Thoracic aorta (tissue), 2 donors: ENCODE results near the gene ST6GALNAC5. TPM values are rescaled to one million over a fixed set of nuclear protein-coding genes. Genes with fewer than 3 reads are reported as not detected.

Experiments used
- ATAC-seq: fragments of 150-250 bp; one replicate; pipeline ENCODE4 v1.8.0; 2017; ENCODE audit warnings: low read depth; ENCODE audit not compliant: insufficient number of reproducible peaks, low FRiP score
- DNase-seq: peaks from one replicate; pipeline ENCODE4 v3.0.0-alpha.2; 2020; ENCODE audit warnings: low spot score
- H3K27ac ChIP-seq, 2 donors: fragments of 200-600 bp; sonication (generic); 1 replicate in 1 of 2; 2 replicates in 1 of 2; pipeline ENCODE4 v1.5.1; 2016; ENCODE audit warnings: mild to moderate bottlenecking in 2 of 2, moderate library complexity in 2 of 2
- H3K27me3 ChIP-seq: fragments of 200-600 bp; sonication (generic); replicated peaks from 2 replicates; pipeline ENCODE4 v1.6.0; 2016; ENCODE audit warnings: mild to moderate bottlenecking; ENCODE audit not compliant: insufficient read depth
- H3K36me3 ChIP-seq: fragments of 200-600 bp; sonication (generic); one replicate; pipeline ENCODE4 v1.5.1; 2016
- H3K4me1 ChIP-seq, 2 donors: fragments of 200-600 bp; sonication (generic); 1 replicate in 1 of 2; 2 replicates in 1 of 2; pipeline versions ENCODE4 v1.5.1 to v1.6.0; 2016; ENCODE audit warnings: low read depth in 2 of 2, mild to moderate bottlenecking in 1 of 2; ENCODE audit not compliant: control insufficient read depth in 1 of 2
- H3K4me3 ChIP-seq: fragments of 200-600 bp; sonication (generic); 2 replicates; pipeline ENCODE4 v1.5.1; 2016; ENCODE audit warnings: mild to moderate bottlenecking
- H3K9me3 ChIP-seq: fragments of 200-600 bp; sonication (generic); 2 replicates; pipeline ENCODE4 v1.5.1; 2016
- total RNA-seq, 2 donors: library from RNA; depleted of rRNA; stranded (reverse); fragments of >200 nt; gene quantifications; one replicate each; pipeline versions ENCODE4 v1.1.0 to v1.2.3, GENCODE V29; 2016
- TF ChIP-seq, protein P1 (sequence below): fragments of 200-600 bp; sonication (generic); IDR thresholded peaks from one replicate; pipeline ENCODE4 v1.5.1; 2019; ENCODE audit warnings: antibody characterized with exemption

The ST6GALNAC5 gene
- total RNA-seq, 2 donors from 2014 or later, result 7.2 to 19.8 TPM

- H3K4me1 ChIP-seq, result no peaks in the 10 kb centered on the region
- no peak for DNase-seq
- TF ChIP-seq, protein P1, sequence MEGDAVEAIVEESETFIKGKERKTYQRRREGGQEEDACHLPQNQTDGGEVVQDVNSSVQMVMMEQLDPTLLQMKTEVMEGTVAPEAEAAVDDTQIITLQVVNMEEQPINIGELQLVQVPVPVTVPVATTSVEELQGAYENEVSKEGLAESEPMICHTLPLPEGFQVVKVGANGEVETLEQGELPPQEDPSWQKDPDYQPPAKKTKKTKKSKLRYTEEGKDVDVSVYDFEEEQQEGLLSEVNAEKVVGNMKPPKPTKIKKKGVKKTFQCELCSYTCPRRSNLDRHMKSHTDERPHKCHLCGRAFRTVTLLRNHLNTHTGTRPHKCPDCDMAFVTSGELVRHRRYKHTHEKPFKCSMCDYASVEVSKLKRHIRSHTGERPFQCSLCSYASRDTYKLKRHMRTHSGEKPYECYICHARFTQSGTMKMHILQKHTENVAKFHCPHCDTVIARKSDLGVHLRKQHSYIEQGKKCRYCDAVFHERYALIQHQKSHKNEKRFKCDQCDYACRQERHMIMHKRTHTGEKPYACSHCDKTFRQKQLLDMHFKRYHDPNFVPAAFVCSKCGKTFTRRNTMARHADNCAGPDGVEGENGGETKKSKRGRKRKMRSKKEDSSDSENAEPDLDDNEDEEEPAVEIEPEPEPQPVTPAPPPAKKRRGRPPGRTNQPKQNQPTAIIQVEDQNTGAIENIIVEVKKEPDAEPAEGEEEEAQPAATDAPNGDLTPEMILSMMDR, result no peak
- no peaks in the 10 kb centered on the region for H3K36me3 ChIP-seq
- H3K9me3 ChIP-seq, result no peaks in the 10 kb centered on the region
- H3K4me3 ChIP-seq, result no peak overlapping the region
- H3K27me3 ChIP-seq, result no peaks in the 10 kb centered on the region
- H3K27ac ChIP-seq, result no peak overlapping the region
- no peak for ATAC-seq
These were observed 32.1 kb upstream of the ST6GALNAC5 start for GRCh38 chr1:76835203-76835602.

GRCh38 chr1:76840278-76840677, 27.0 kb upstream of the ST6GALNAC5 start:
- Histone ChIP-seq H3K36me3 (no peaks in the 10 kb centered on the region), H3K27ac (no peak overlapping the region), H3K4me1 (no peaks in the 10 kb centered on the region), H3K9me3 (no peaks in the 10 kb centered on the region), H3K27me3 (no peaks in the 10 kb centered on the region), H3K4me3 (no peak overlapping the region)
- DNase-seq, result no peak
- no peak for ATAC-seq
- TF ChIP-seq, protein P1, result no peak

DNA sequence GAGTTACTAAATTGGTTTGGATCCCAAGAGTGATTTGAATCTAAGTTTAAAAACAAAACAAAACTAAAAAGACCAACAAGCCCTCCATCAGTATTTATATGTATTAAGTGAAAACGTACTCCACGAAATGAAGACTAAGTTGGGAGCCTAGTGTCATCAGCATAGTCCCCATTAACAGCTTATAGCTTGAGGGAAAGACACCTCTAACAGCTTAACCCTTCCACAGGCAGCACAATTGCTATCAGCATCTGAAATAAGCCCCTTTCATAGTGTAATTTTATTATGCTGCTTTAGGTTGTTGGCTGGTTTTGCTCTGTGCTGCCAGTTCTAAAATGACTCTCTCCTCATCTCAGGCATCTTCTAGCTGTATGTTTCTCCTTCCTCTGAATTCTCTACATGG, 25.8 kb upstream of the ST6GALNAC5 start:
- TF ChIP-seq, protein P1, result no peak
- DNase-seq (no peak), ATAC-seq (no peak)
- Histone ChIP-seq H3K36me3 (no peaks in the 10 kb centered on the region), H3K27me3 (no peaks in the 10 kb centered on the region), H3K4me1 (no peaks in the 10 kb centered on the region), H3K9me3 (no peaks in the 10 kb centered on the region), H3K27ac (no peak overlapping the region), H3K4me3 (no peak overlapping the region)

DNA sequence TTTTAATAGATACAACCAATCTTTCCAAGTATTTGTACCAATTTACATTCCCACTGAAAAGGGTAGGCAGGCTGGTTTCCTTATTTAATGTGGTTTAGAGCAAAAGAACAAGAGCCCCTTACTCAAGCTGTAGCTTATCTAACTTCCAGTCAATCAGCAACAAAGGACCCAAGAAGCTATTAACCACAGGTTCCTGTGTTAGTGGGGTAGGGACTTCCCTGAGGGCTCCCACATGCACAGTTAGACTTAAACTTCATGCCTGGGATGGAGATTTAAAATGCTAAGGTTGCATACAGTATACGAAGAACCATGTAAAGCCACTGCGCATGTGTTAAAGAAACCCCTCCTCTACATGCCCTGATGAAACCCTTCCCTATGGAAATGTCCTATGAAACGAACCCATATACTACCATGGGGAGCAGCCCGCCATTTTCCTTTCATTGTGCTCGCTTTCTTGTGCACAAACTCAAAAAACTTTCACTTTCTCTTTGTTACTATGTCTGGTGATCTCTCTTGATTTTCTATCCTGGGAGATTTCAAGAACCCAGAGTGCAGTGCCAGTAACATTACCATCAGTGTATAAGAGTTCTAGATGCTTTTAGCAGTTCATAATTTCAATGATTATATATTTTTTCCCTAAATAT, 23.3 kb upstream of the ST6GALNAC5 start:
- Histone ChIP-seq H3K4me3 (no peak overlapping the region), H3K36me3 (no peaks in the 10 kb centered on the region), H3K4me1 (no peaks in the 10 kb centered on the region), H3K27ac (no peak overlapping the region), H3K9me3 (no peaks in the 10 kb centered on the region), H3K27me3 (no peaks in the 10 kb centered on the region)
- TF ChIP-seq, protein P1, result no peak
- DNase-seq, result no peak
- no peak for ATAC-seq

- ATAC-seq (no peak), DNase-seq (no peak)
- TF ChIP-seq, protein P1, result no peak
- no peak overlapping the region for H3K4me3 ChIP-seq
- H3K9me3 ChIP-seq, result no peaks in the 10 kb centered on the region
- no peaks in the 10 kb centered on the region for H3K27me3 ChIP-seq
- no peak overlapping the region for H3K27ac ChIP-seq
- no peaks in the 10 kb centered on the region for H3K4me1 ChIP-seq
- H3K36me3 ChIP-seq, result no peaks in the 10 kb centered on the region
These were observed 13.0 kb upstream of the ST6GALNAC5 start for GRCh38 chr1:76854255-76854654.
